Neural cell (in vitro differentiated cells): ENCODE measurements around the gene SLC25A25.

Experiments
- CTCF ChIP-seq: fragments of 450-650 bp; IDR thresholded peaks from 2 replicates; pipeline ENCODE4 v1.5.1; 2014; ENCODE audit warnings: antibody characterized with exemption, mild to moderate bottlenecking, moderate library complexity; ENCODE audit not compliant: poor library complexity, severe bottlenecking
- EP300 ChIP-seq: fragments of 450-650 bp; conservative IDR thresholded peaks from 2 replicates; pipeline ENCODE4 v1.6.1; 2014; ENCODE audit warnings: antibody characterized with exemption, mild to moderate bottlenecking, moderate library complexity; ENCODE audit not compliant: poor library complexity, severe bottlenecking
- EZH2 ChIP-seq: fragments of 200-600, 300-800 bp; shearing (Covaris generic), sonication (generic); IDR thresholded peaks from 2 replicates; pipeline ENCODE4 v1.6.1; 2014; ENCODE audit warnings: antibody characterized with exemption, low read length, borderline replicate concordance, mild to moderate bottlenecking; ENCODE audit not compliant: insufficient read depth, poor library complexity, severe bottlenecking
- POLR2AphosphoS5 ChIP-seq: IDR thresholded peaks from 2 replicates; pipeline ENCODE4 v1.6.1; 2012
- REST ChIP-seq: IDR thresholded peaks from 2 replicates; pipeline ENCODE4 v1.6.1; 2012; ENCODE audit warnings: borderline replicate concordance
- TAF1 ChIP-seq: IDR thresholded peaks from 2 replicates; pipeline ENCODE4 v1.6.1; 2012; ENCODE audit warnings: low read depth

- TF ChIP-seq CTCF (no peak), EP300 (no peak), EZH2 (no peak), TAF1 (no peak), POLR2AphosphoS5 (no peak), REST (no peak)
Observed at GRCh38 chr9:128114326-128115186, 46.5 kb downstream of the SLC25A25 start.
